ENCODE results near the gene PIAS2. TPM values are rescaled to one million over a fixed set of nuclear protein-coding genes. Genes with fewer than 3 reads are reported as not detected.
A peak's percentile ranks its signal among the peaks of the same experiment; 100 is the strongest.

PIAS2 gene
- total and polyA plus RNA-seq, 9 of the 15 experiments (the other 6 are each of a cell fraction or from before 2014, with no cell fraction given) = 2.9 to 23.9 (median 12.0) TPM

DNA sequence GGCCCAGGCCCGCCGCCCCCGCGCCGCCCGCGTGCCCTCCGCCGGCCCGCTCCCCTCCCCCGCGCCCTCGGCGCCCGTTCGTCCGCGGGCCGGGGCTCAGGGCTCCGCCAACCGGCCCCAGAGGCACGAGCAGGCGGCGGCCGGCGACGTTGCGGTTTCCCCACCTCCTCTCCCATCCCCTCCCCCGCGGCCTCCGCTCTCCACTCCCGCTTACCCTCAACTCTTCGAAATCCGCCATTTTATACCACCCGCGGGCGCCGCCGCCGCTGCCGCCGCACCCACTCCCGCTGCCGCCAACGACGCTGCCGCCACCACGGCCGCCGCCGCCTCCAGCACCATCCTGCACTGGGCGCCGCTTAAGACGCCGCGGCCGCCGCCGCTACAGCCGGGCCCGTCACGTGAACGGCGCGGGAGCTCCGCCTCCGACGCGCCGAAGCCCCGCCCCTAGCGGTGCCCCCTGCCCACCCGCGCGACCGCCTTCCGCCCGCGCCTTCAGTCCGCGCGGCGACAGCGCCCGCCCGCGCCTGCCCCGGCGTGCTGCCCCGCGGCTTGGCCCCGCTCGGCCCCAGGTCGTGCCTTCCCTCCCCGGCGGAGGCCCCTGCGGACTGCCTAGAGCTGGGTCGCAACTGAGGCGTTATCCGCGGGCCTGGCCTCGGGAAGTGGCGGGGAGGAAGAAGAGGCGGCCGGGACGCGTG, at the start of gene PIAS2, which contains the start of gene KATNAL2 (continued):
- TF ChIP-seq MAFF (IDR thresholded peaks at IDR 0.05; ENCODE audit: low read length) (no peak), ZNF830 (CRISPR knock-in tag; IDR thresholded peaks at IDR 0.05) (no peak), HDAC2 (IDR thresholded peaks at IDR 0.05) (no peak), ZNF778 (CRISPR knock-in tag; IDR thresholded peaks at IDR 0.05) (no peak), POLR3G (IDR thresholded peaks at IDR 0.05; ENCODE audit: extremely low read depth, insufficient read length, insufficient replicate concordance) (no peak), ILF3 (IDR thresholded peaks at IDR 0.05; ENCODE audit: borderline replicate concordance) (peak; percentile 44; the same call in 1 of the 2 replicates), TAF1 (IDR thresholded peaks at IDR 0.05; ENCODE audit: control insufficient read depth, extremely low read depth, insufficient read depth, low read length, severe bottlenecking) (peak; percentile 59), CREB1 (IDR thresholded peaks at IDR 0.05) (no peak), CREB1 (CRISPR knock-in tag; IDR thresholded peaks at IDR 0.05) (no peak), UBTF (IDR thresholded peaks at IDR 0.05; ENCODE audit: borderline replicate concordance in 1 of 2, low read depth in 2 of 2, low read length in 2 of 2) (0 out of 4 replicates have a peak, but pooled peaks of 1 of the 2 experiments have one; percentile 21), SMARCA5 (IDR thresholded peaks at IDR 0.05) (no peak), TBL1XR1 (IDR thresholded peaks at IDR 0.05; ENCODE audit: low read length in 2 of 2) (no peak), MXD1 (CRISPR knock-in tag; IDR thresholded peaks at IDR 0.05; ENCODE audit: borderline replicate concordance, poor library complexity, severe bottlenecking) (no peak), EGR1 (conservative IDR thresholded peaks at IDR 0.05) (0 out of 2 replicates have a peak, but pooled peaks have one; percentile 7), NFATC3 (IDR thresholded peaks at IDR 0.05) (no peak), ZNF445 (CRISPR knock-in tag; IDR thresholded peaks at IDR 0.05; ENCODE audit: low read depth) (no peak), ZNF384 (IDR thresholded peaks at IDR 0.05; ENCODE audit: low read depth, low read length) (no peak), PHTF2 (CRISPR knock-in tag; IDR thresholded peaks at IDR 0.05) (no peak), KDM2B (CRISPR knock-in tag; IDR thresholded peaks at IDR 0.05) (no peak), YY1 (IDR thresholded peaks at IDR 0.05; ENCODE audit: borderline replicate concordance in 1 of 3, control insufficient read depth in 1 of 3, extremely low read depth in 1 of 3, insufficient read depth in 3 of 3, insufficient read length in 1 of 3, insufficient replicate concordance in 2 of 3, low read depth in 1 of 3, low read length in 2 of 3) (peak; percentile 23 to 77 (median 73)), CBFA2T3 (IDR thresholded peaks at IDR 0.05) (no peak), GTF2F1 (IDR thresholded peaks at IDR 0.05; ENCODE audit: low read depth, low read length) (no peak), NEUROD1 (IDR thresholded peaks at IDR 0.05; ENCODE audit: borderline replicate concordance, low read depth, low read length, partially characterized antibody) (no peak), CTBP1 (IDR thresholded peaks at IDR 0.05; ENCODE audit: borderline replicate concordance) (peak; percentile 55)
- TF ChIP-seq, protein P1, sequence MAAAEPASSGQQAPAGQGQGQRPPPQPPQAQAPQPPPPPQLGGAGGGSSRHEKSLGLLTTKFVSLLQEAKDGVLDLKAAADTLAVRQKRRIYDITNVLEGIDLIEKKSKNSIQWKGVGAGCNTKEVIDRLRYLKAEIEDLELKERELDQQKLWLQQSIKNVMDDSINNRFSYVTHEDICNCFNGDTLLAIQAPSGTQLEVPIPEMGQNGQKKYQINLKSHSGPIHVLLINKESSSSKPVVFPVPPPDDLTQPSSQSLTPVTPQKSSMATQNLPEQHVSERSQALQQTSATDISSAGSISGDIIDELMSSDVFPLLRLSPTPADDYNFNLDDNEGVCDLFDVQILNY (CRISPR knock-in tag; IDR thresholded peaks at IDR 0.05) = no peak
